Ishikawa (cell line): Measurements from ENCODE around the gene IFNA4.

Experiments used
- CEBPB ChIP-seq: IDR thresholded peaks from 2 replicates; pipeline ENCODE4 v1.6.1; 2012
- CREB1 ChIP-seq: IDR thresholded peaks from 2 replicates; pipeline ENCODE4 v1.6.1; 2012; ENCODE audit warnings: low read depth
- EGR1 ChIP-seq: IDR thresholded peaks from 2 replicates; pipeline ENCODE4 v1.6.1; 2012
- EP300 ChIP-seq: IDR thresholded peaks from 2 replicates; pipeline ENCODE4 v1.6.1; 2012; ENCODE audit warnings: borderline replicate concordance
- FOXM1 ChIP-seq: IDR thresholded peaks from 2 replicates; pipeline ENCODE4 v1.6.1; 2012; ENCODE audit warnings: low read depth, borderline replicate concordance
- NFIC ChIP-seq: IDR thresholded peaks from 2 replicates; pipeline ENCODE4 v1.6.1; 2012
- RAD21 ChIP-seq: IDR thresholded peaks from 2 replicates; pipeline ENCODE4 v1.6.1; 2012; ENCODE audit warnings: low read depth
- TAF1 ChIP-seq: IDR thresholded peaks from 2 replicates; pipeline ENCODE4 v1.6.1; 2012; ENCODE audit warnings: low read depth, mild to moderate bottlenecking
- TCF12 ChIP-seq: IDR thresholded peaks from 2 replicates; pipeline ENCODE4 v1.6.1; 2012; ENCODE audit warnings: low read depth
- TEAD4 ChIP-seq: IDR thresholded peaks from 2 replicates; pipeline ENCODE4 v1.6.1; 2012
- YY1 ChIP-seq: IDR thresholded peaks from 2 replicates; pipeline ENCODE4 v1.6.1; 2012; ENCODE audit warnings: low read depth
- ZBTB7A ChIP-seq: IDR thresholded peaks from 2 replicates; pipeline ENCODE4 v1.6.1; 2012; ENCODE audit warnings: low read depth
- TF ChIP-seq, protein P1 (sequence below): IDR thresholded peaks from 2 replicates; pipeline ENCODE4 v1.6.1; 2012
- TF ChIP-seq, protein P2 (sequence below): IDR thresholded peaks from 2 replicates; pipeline ENCODE4 v1.6.1; 2012
- TF ChIP-seq, protein P3 (sequence below): IDR thresholded peaks from 2 replicates; pipeline ENCODE4 v1.6.1; 2012; ENCODE audit warnings: low read depth, mild to moderate bottlenecking

IFNA4 gene

DNA sequence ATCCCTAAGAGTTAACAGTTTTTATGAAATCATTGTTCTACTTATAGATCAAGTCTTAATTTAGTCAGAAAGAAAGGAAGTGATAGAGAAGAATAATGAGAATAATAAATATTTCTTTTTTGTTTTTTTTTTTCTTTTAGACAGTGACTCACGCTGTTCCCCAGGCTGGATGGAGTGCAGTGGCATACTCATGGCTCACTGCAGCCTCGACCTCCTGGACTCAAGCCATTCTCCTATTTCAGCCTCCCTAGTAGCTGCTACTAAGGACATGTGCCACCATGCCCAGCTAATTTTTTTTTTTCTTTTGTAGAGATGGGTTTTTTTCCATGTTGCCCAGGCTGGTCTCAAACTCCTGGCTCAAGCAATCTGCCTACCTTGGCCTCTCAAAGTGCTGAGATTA lies 31.9 kb downstream of the IFNA4 start:
- TF ChIP-seq, protein P1, sequence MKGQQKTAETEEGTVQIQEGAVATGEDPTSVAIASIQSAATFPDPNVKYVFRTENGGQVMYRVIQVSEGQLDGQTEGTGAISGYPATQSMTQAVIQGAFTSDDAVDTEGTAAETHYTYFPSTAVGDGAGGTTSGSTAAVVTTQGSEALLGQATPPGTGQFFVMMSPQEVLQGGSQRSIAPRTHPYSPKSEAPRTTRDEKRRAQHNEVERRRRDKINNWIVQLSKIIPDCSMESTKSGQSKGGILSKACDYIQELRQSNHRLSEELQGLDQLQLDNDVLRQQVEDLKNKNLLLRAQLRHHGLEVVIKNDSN: no peak
- TF ChIP-seq, protein P2, sequence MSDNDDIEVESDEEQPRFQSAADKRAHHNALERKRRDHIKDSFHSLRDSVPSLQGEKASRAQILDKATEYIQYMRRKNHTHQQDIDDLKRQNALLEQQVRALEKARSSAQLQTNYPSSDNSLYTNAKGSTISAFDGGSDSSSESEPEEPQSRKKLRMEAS: no peak
- no peak for TF ChIP-seq TEAD4

DNA sequence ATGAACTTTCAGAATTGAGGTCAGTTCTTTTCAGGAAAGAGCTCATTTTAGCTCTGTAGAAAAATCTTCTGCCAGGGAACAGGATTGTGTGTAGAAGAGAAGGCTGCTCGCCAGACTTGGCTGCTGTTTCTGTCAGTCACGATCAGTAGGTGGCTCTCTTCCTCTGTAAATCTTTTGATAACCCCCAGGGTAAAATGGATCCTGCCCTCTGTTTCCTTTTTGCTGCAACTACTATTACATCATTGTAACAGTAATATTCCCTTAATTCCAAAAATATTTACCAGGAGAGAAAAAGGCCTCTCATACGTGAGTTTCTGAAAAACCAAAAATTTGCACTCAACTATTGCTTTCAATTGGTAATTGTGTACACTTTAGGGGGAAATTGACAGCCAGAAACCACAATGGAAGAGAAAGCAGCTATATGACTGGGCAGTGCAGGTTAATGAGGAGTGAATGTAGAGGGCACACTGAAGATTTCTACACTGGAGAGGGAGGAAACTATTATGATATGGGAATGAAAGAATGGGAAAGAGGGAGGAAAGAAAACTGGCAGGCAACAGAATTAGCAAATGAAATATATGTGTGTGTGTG lies 33.3 kb downstream of the IFNA4 start:
- TF ChIP-seq RAD21: peak; percentile 24; the same call in 1 of the 2 replicates
- TF ChIP-seq NFIC: no peak

DNA sequence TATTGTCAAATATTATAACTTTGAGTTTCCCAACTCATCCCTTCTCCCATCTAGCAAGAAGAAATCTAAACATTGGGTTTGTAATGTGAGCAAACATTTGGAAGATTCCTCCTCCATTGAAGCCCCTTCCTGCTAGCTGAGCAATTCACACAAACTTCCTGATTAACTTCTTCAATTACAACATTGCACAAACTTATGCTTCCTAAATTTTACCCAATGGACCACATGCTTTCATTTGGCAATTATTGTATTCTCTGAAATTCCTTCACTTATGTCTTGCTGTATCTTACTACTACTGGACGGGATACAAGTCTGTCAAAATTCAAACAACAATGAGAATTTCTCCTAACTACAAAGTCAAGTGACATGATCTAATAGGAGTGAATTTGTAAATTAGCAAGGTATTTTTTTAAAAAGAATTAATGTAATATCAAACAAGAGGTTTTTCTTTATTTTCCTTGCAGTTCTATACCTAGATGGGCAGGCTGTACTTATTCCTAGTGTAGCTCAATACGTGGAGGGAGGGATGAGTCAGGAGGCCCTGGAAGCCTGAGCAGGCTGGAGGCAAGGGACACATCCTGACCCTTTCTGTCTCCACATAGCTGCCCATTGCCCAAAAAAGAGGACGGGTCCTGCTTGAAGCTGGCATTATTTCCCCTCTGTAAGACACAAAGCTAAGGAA lies 33.9 kb downstream of the IFNA4 start:
- TF ChIP-seq NFIC: no peak
- TF ChIP-seq EP300: no peak
- TF ChIP-seq, protein P2: no peak
- TF ChIP-seq, protein P1: no peak
- no peak for TF ChIP-seq RAD21
- no peak for TF ChIP-seq TCF12
- no peak for TF ChIP-seq TAF1
- no peak for TF ChIP-seq YY1
- no peak for TF ChIP-seq CEBPB
- no peak for TF ChIP-seq ZBTB7A
- TF ChIP-seq, protein P3, sequence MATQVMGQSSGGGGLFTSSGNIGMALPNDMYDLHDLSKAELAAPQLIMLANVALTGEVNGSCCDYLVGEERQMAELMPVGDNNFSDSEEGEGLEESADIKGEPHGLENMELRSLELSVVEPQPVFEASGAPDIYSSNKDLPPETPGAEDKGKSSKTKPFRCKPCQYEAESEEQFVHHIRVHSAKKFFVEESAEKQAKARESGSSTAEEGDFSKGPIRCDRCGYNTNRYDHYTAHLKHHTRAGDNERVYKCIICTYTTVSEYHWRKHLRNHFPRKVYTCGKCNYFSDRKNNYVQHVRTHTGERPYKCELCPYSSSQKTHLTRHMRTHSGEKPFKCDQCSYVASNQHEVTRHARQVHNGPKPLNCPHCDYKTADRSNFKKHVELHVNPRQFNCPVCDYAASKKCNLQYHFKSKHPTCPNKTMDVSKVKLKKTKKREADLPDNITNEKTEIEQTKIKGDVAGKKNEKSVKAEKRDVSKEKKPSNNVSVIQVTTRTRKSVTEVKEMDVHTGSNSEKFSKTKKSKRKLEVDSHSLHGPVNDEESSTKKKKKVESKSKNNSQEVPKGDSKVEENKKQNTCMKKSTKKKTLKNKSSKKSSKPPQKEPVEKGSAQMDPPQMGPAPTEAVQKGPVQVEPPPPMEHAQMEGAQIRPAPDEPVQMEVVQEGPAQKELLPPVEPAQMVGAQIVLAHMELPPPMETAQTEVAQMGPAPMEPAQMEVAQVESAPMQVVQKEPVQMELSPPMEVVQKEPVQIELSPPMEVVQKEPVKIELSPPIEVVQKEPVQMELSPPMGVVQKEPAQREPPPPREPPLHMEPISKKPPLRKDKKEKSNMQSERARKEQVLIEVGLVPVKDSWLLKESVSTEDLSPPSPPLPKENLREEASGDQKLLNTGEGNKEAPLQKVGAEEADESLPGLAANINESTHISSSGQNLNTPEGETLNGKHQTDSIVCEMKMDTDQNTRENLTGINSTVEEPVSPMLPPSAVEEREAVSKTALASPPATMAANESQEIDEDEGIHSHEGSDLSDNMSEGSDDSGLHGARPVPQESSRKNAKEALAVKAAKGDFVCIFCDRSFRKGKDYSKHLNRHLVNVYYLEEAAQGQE: no peak
- TF ChIP-seq TEAD4: no peak
- TF ChIP-seq EGR1: no peak
- no peak for TF ChIP-seq FOXM1
- no peak for TF ChIP-seq CREB1

DNA sequence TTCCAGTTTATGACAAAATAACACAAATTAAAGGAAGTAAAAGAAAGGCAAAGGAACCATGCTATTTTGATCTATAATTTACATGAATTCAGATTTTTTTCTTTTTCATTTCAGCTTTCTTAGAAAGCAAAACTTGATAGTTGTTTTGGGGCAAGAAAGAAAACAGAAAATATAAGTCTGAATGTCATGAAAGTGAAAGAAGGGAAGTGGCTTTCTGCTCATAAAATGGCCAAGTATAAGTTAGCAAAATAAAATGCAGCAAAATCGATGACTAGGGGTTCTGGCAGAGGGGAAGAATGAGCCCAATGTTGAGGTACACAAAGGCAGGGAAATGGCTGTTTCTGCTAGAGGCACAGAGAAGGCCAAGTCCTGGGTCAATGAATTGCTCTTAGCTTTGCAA lies 42.8 kb downstream of the IFNA4 start:
- TF ChIP-seq, protein P3: no peak
- no peak for TF ChIP-seq ZBTB7A

DNA sequence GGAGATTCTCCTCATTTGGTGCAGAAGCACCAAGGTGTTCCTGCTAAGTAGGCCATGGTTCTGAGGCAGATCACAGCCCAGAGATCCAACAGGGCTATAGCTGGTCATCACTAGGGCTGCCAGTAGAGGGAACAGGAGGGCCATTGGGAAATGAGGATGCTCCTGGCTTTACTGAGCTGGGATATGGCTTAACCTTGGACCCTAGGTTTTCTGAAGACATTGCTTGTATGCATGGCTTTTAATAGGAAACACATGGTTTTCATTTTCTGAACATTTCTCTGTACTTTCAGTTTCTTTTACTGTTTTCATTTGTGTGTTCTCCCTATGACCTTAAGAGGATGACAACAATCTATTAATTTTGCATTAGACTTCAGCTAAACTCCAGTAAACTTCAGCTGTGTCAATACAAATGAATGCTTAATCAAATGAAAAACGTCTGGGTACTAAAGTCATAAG lies 45.9 kb downstream of the IFNA4 start, which contains the start of gene IFNW1:
Gene IFNW1 (minus strand): TSS at position 406 of the 456 bp plus-strand sequence. CDS start 262 bp downstream, at position 144.
- TF ChIP-seq FOXM1: no peak
- TF ChIP-seq CREB1: no peak
- no peak for TF ChIP-seq EGR1
- TF ChIP-seq, protein P2: no peak
- no peak for TF ChIP-seq RAD21
- TF ChIP-seq YY1: no peak
- TF ChIP-seq TEAD4: no peak
- TF ChIP-seq EP300: no peak
- TF ChIP-seq CEBPB: no peak

DNA sequence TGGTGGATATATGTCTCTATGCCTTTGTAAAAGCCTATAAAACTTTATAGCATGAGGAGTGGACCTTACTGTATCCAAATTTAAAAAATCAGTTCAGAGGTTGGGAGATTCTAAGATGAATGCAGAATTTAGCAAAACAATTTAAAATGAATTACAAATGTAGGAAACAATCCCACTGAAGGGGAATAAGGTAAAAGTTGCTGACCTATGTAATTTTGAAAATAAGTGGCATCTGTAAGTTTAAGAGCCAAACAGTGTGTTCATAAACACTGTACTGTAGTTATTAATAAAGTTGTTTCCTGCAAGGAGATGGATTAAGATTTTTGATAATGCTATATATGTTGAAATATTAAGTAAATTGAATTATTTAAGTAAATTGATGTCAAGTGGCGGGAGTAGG lies 50.4 kb downstream of the IFNA4 start:
- TF ChIP-seq YY1 (no peak), EGR1 (no peak), TEAD4 (no peak), FOXM1 (no peak), CREB1 (no peak), NFIC (no peak), CEBPB (no peak), TAF1 (no peak)
